MM.1S (cell line): ENCODE measurements around the gene STAT5A.

ENCODE experiments used
- DNase-seq: peaks from one replicate; pipeline ENCODE4 v3.0.0-alpha.2; 2015
- H2AFZ ChIP-seq: fragments of 300-600 bp; sonication (generic); 2 replicates; pipeline ENCODE4 v1.6.0; 2016; ENCODE audit warnings: antibody characterized with exemption, low read length
- H3F3A ChIP-seq: fragments of 300-600 bp; sonication (generic); 2 replicates; pipeline ENCODE4 v1.6.1; 2016; ENCODE audit warnings: mild to moderate bottlenecking, antibody characterized with exemption, low read length, moderate library complexity, mixed read lengths; ENCODE audit not compliant: insufficient read depth
- H3K27ac ChIP-seq: fragments of 300-600 bp; sonication (generic); 2 replicates; pipeline ENCODE4 v1.5.1; 2016; ENCODE audit warnings: mild to moderate bottlenecking, low read length
- H3K27me3 ChIP-seq: fragments of 300-600 bp; sonication (generic); replicated peaks from 2 replicates; pipeline ENCODE4 v1.6.0; 2016; ENCODE audit warnings: low read length; ENCODE audit not compliant: insufficient read depth
- H3K36me3 ChIP-seq: fragments of 300-600 bp; sonication (generic); replicated peaks from 2 replicates; pipeline ENCODE4 v1.6.1; 2016; ENCODE audit warnings: mild to moderate bottlenecking, low read length, mixed read lengths; ENCODE audit not compliant: insufficient read depth
- H3K4me1 ChIP-seq: fragments of 300-600 bp; sonication (generic); 2 replicates; pipeline ENCODE4 v1.6.1; 2016; ENCODE audit warnings: low read length, mixed read lengths
- H3K4me2 ChIP-seq: fragments of 300-600 bp; sonication (generic); 2 replicates; pipeline ENCODE4 v1.6.0; 2016; ENCODE audit warnings: low read depth, low read length
- H3K4me3 ChIP-seq: fragments of 300-600 bp; sonication (generic); 2 replicates; pipeline ENCODE4 v1.5.1; 2016; ENCODE audit warnings: low read length, mixed read lengths
- H3K79me2 ChIP-seq: fragments of 300-600 bp; sonication (generic); 2 replicates; pipeline ENCODE4 v1.6.1; 2016; ENCODE audit warnings: mixed run types, low read length, mixed read lengths
- H3K9ac ChIP-seq: fragments of 300-600 bp; sonication (generic); 2 replicates; pipeline ENCODE4 v1.6.1; 2016; ENCODE audit warnings: low read length, mixed read lengths
- H3K9me2 ChIP-seq: fragments of 300-600 bp; sonication (generic); replicated peaks from 2 replicates; pipeline ENCODE4 v1.6.1; 2016; ENCODE audit warnings: mild to moderate bottlenecking, low read length, mixed read lengths; ENCODE audit not compliant: insufficient read depth
- H3K9me3 ChIP-seq: fragments of 300-600 bp; sonication (generic); replicated peaks from 2 replicates; pipeline ENCODE4 v1.6.1; 2016; ENCODE audit warnings: mild to moderate bottlenecking, low read length, mixed read lengths; ENCODE audit not compliant: insufficient read depth
- H4K20me1 ChIP-seq: fragments of 300-600 bp; sonication (generic); 2 replicates; pipeline ENCODE4 v1.6.1; 2016; ENCODE audit warnings: mild to moderate bottlenecking, low read length, moderate library complexity, mixed read lengths; ENCODE audit not compliant: insufficient read depth
- EZH2 ChIP-seq: fragments of 300-600 bp; sonication (generic); optimal IDR thresholded peaks from 2 replicates; pipeline ENCODE3; 2017; ENCODE audit warnings: low read depth, mild to moderate bottlenecking, antibody characterized with exemption, low read length, mixed read lengths
- EZH2phosphoT487 ChIP-seq: fragments of 300-600 bp; sonication (generic); IDR thresholded peaks from 2 replicates; pipeline ENCODE4 v1.6.1; 2018; ENCODE audit warnings: antibody characterized with exemption, low read length
- TF ChIP-seq, protein P1 (sequence below): fragments of 300-600 bp; sonication (generic); IDR thresholded peaks from 2 replicates; pipeline ENCODE4 v1.5.1; 2016; ENCODE audit warnings: antibody characterized with exemption, low read length, mixed read lengths

STAT5A gene

DNA sequence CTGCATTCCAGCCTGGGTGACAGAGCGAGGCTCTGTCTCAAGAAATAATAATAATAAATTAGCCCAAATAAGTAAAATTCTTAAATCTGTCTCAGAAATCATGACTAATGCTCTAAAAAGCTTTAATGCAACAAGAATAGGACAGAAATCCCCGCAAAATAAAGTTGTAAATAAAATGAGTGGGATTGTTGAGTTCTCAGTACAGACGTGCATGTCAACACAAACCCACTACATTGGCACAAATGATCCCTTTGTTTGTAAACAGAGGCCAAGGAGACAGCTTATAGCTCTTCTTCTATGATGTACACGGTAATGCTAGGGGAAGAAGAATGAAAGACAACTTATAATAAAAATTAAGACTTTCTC is 18.1 kb upstream of the STAT5A start:
- H3K9me3 ChIP-seq = no peaks in the 10 kb centered on the region
- no peak overlapping the region for H3K4me2 ChIP-seq
- H3K9ac ChIP-seq = no peak overlapping the region
- H2AFZ ChIP-seq = no peak overlapping the region
- H3K4me1 ChIP-seq = no peaks in the 10 kb centered on the region
- TF ChIP-seq EZH2phosphoT487 = no peak
- no peak for TF ChIP-seq EZH2
- TF ChIP-seq, protein P1, sequence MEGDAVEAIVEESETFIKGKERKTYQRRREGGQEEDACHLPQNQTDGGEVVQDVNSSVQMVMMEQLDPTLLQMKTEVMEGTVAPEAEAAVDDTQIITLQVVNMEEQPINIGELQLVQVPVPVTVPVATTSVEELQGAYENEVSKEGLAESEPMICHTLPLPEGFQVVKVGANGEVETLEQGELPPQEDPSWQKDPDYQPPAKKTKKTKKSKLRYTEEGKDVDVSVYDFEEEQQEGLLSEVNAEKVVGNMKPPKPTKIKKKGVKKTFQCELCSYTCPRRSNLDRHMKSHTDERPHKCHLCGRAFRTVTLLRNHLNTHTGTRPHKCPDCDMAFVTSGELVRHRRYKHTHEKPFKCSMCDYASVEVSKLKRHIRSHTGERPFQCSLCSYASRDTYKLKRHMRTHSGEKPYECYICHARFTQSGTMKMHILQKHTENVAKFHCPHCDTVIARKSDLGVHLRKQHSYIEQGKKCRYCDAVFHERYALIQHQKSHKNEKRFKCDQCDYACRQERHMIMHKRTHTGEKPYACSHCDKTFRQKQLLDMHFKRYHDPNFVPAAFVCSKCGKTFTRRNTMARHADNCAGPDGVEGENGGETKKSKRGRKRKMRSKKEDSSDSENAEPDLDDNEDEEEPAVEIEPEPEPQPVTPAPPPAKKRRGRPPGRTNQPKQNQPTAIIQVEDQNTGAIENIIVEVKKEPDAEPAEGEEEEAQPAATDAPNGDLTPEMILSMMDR = no peak
- no peaks in the 10 kb centered on the region for H3K36me3 ChIP-seq
- no peaks in the 10 kb centered on the region for H4K20me1 ChIP-seq
- H3K79me2 ChIP-seq = peaks cover 23% of the 10 kb centered on the region
- no peak overlapping the region for H3K4me3 ChIP-seq
- H3F3A ChIP-seq = no peaks in the 10 kb centered on the region
- no peaks in the 10 kb centered on the region for H3K9me2 ChIP-seq
- no peaks in the 10 kb centered on the region for H3K27me3 ChIP-seq
- no peak overlapping the region for H3K27ac ChIP-seq
- DNase-seq = no peak

- Histone ChIP-seq H4K20me1 (no peaks in the 10 kb centered on the region), H3K79me2 (peaks cover 28% of the 10 kb centered on the region), H3F3A (no peaks in the 10 kb centered on the region), H3K9ac (no peak overlapping the region), H3K36me3 (no peaks in the 10 kb centered on the region), H3K4me1 (no peaks in the 10 kb centered on the region), H3K9me2 (no peaks in the 10 kb centered on the region), H3K9me3 (no peaks in the 10 kb centered on the region), H3K4me3 (no peak overlapping the region), H2AFZ (no peak overlapping the region), H3K27me3 (no peaks in the 10 kb centered on the region), H3K27ac (no peak overlapping the region), H3K4me2 (no peak overlapping the region)
- no peak for TF ChIP-seq EZH2phosphoT487
- TF ChIP-seq, protein P1 = no peak
- no peak for DNase-seq
These were observed 17.7 kb upstream of the STAT5A start for GRCh38 chr17:42270596-42270995.

- Histone ChIP-seq H3K9me3 (no peaks in the 10 kb centered on the region), H3K4me3 (no peak overlapping the region), H3K27me3 (no peaks in the 10 kb centered on the region), H4K20me1 (no peaks in the 10 kb centered on the region), H3K9me2 (no peaks in the 10 kb centered on the region), H3K36me3 (no peaks in the 10 kb centered on the region), H3K9ac (no peak overlapping the region), H3K4me1 (no peaks in the 10 kb centered on the region), H3K27ac (no peak overlapping the region), H2AFZ (no peak overlapping the region), H3K4me2 (no peak overlapping the region), H3F3A (no peaks in the 10 kb centered on the region), H3K79me2 (peaks cover 30% of the 10 kb centered on the region)
- no peak for DNase-seq
- no peak for TF ChIP-seq EZH2phosphoT487
- TF ChIP-seq, protein P1 = no peak
- no peak for TF ChIP-seq EZH2
These were observed 17.1 kb upstream of the STAT5A start for GRCh38 chr17:42271006-42271778.
